H1 (cell line): ENCODE results near the gene FAM131A.

ENCODE experiments used
- CEBPB ChIP-seq: IDR thresholded peaks from 2 replicates; pipeline ENCODE4 v1.6.1; 2012; ENCODE audit warnings: low read depth, low read length
- EZH2 ChIP-seq: fragments of 200-600 bp; sonication (generic); IDR thresholded peaks from 2 replicates; pipeline ENCODE4 v1.7.1; 2012; ENCODE audit warnings: low read depth, mild to moderate bottlenecking, moderate library complexity, low read length, inconsistent platforms; ENCODE audit not compliant: severe bottlenecking
- FOSL1 ChIP-seq: IDR thresholded peaks from 2 replicates; pipeline ENCODE4 v1.6.1; 2011; ENCODE audit warnings: mild to moderate bottlenecking, low read depth, low read length, moderate library complexity; ENCODE audit not compliant: insufficient read depth
- TAF1 ChIP-seq: IDR thresholded peaks from 2 replicates; pipeline ENCODE4 v1.6.1; 2011; ENCODE audit warnings: mild to moderate bottlenecking, low read depth, low read length
- TF ChIP-seq, protein P1 (sequence below), 3 experiments: IDR thresholded peaks; 1 replicate in 2 of 3; 2 replicates in 1 of 3; pipeline versions ENCODE4 v1.5.1 to v1.6.1; 2011; ENCODE audit warnings: low read length in 3 of 3, mild to moderate bottlenecking in 3 of 3, inconsistent platforms in 2 of 3, low read depth in 1 of 3, moderate library complexity in 1 of 3; ENCODE audit not compliant: insufficient read depth in 1 of 3; ENCODE audit errors: control extremely low read depth in 1 of 3

DNA sequence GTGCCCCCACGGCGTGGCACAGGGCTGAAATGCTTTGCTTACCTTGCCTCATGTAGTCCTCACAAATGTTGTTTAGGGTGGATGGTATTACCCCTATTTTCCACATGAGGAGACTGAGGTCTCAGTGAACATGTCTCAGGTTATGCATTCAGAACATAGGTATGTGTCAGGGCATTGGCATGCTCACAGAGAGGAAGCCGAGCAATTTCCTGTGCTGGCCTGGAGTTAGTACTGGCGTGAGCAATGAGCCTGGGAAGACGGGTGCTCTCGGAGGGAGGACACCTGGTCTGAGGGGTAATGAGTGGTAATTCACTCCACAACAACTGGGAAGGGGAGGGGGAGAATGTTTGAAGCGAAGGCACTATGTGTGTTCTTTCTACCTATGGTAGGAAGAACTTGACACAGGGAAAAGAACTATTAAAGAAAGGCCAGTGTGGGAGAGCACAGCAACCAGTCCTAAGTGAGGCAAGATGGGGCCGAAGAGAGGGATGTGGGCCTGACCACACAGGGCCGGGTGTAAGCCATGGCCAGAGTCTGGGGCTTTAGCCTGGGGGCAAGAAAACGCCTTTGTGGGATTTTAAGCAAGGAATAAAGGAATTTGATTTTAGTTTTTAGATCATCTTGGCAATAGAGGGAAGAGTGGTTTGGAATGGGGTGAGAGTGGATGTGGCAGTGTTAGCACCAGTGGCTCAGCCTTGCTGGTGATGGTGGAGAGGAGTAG is 4.9 kb upstream of the FAM131A start:
- TF ChIP-seq, protein P1, sequence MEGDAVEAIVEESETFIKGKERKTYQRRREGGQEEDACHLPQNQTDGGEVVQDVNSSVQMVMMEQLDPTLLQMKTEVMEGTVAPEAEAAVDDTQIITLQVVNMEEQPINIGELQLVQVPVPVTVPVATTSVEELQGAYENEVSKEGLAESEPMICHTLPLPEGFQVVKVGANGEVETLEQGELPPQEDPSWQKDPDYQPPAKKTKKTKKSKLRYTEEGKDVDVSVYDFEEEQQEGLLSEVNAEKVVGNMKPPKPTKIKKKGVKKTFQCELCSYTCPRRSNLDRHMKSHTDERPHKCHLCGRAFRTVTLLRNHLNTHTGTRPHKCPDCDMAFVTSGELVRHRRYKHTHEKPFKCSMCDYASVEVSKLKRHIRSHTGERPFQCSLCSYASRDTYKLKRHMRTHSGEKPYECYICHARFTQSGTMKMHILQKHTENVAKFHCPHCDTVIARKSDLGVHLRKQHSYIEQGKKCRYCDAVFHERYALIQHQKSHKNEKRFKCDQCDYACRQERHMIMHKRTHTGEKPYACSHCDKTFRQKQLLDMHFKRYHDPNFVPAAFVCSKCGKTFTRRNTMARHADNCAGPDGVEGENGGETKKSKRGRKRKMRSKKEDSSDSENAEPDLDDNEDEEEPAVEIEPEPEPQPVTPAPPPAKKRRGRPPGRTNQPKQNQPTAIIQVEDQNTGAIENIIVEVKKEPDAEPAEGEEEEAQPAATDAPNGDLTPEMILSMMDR (IDR thresholded peaks at IDR 0.05; ENCODE audit: control extremely low read depth in 1 of 3, insufficient read depth in 1 of 3, low read depth in 1 of 3, low read length in 3 of 3), result no peak
- TF ChIP-seq FOSL1 (no peak), CEBPB (no peak), EZH2 (no peak), TAF1 (no peak)
